Measurements from ENCODE around the gene PSME4. TPM values are rescaled to one million over a fixed set of nuclear protein-coding genes. Genes with fewer than 3 reads are reported as not detected.

Gene PSME4
- total and polyA plus RNA-seq, 10 donors, result 34.1 to 88.1 (median 58.8) TPM

GRCh38 chr2:53901192-53901591 lies 69.6 kb downstream of the PSME4 start:
- H3K27me3 ChIP-seq (replicated peaks in 1 of 7), result no peaks in the 10 kb centered on the region
- H3K9me3 ChIP-seq, result no peaks in the 10 kb centered on the region
- intact Hi-C loops (cut with DNase I; ENCODE audit: low total_unique reads), result no loop called here
- TF ChIP-seq POLR2AphosphoS5 (IDR thresholded peaks at IDR 0.05), result no peak
- no peak for TF ChIP-seq POLR2A (IDR thresholded peaks at IDR 0.05)
- no peak for TF ChIP-seq CTCF (IDR thresholded peaks at IDR 0.05 in 8 of 11, conservative IDR thresholded peaks at IDR 0.05 in 3 of 11)
- WGBS, 5 donors, result 91 to 98% (median 95%) methylated on average over 3 of the region's 3 CpGs
- H3K36me3 ChIP-seq, result peaks cover 2 to 100% (median 91%) of the 10 kb centered on the region in 6 donors
- no peak overlapping the region for H3K27ac ChIP-seq
- DNase-seq, result no peak
- H3K4me1 ChIP-seq, result no peaks in the 10 kb centered on the region
- no peak overlapping the region for H3K4me3 ChIP-seq

GRCh38 chr2:53896864-53897263 lies 73.9 kb downstream of the PSME4 start:
- H3K4me1 ChIP-seq, result no peaks in the 10 kb centered on the region
- WGBS, 5 donors, result 85 to 95% (median 87%) methylated on average over 3 of the region's 3 CpGs
- no peak for DNase-seq
- no peak for TF ChIP-seq POLR2A (IDR thresholded peaks at IDR 0.05)
- TF ChIP-seq POLR2AphosphoS5 (IDR thresholded peaks at IDR 0.05), result no peak
- TF ChIP-seq CTCF (IDR thresholded peaks at IDR 0.05 in 8 of 11, conservative IDR thresholded peaks at IDR 0.05 in 3 of 11), result no peak
- no peak overlapping the region for H3K27ac ChIP-seq
- intact Hi-C loops (cut with DNase I; ENCODE audit: low total_unique reads), result no loop called here
- no peaks in the 10 kb centered on the region for H3K27me3 ChIP-seq (replicated peaks in 1 of 7)
- peaks cover 2 to 100% (median 87%) of the 10 kb centered on the region in 6 donors for H3K36me3 ChIP-seq
- no peak overlapping the region for H3K4me3 ChIP-seq
- H3K9me3 ChIP-seq, result no peaks in the 10 kb centered on the region

- peaks cover 6 to 100% (median 93%) of the 10 kb centered on the region in 6 donors for H3K36me3 ChIP-seq
- intact Hi-C loops (cut with DNase I; ENCODE audit: low total_unique reads), result no loop called here
- no peak for DNase-seq
- no peak overlapping the region for H3K27ac ChIP-seq
- H3K4me3 ChIP-seq, result no peak overlapping the region
- H3K4me1 ChIP-seq, result no peaks in the 10 kb centered on the region
- no peaks in the 10 kb centered on the region for H3K9me3 ChIP-seq
- H3K27me3 ChIP-seq (replicated peaks in 1 of 7), result no peaks in the 10 kb centered on the region
- TF ChIP-seq POLR2AphosphoS5 (IDR thresholded peaks at IDR 0.05) (no peak), CTCF (IDR thresholded peaks at IDR 0.05 in 8 of 11, conservative IDR thresholded peaks at IDR 0.05 in 3 of 11) (no peak), POLR2A (IDR thresholded peaks at IDR 0.05) (no peak)
- 89 to 95% (median 94%) methylated on average over 5 of the region's 5 CpGs for WGBS, 5 donors
These were observed 84.2 kb downstream of the PSME4 start for GRCh38 chr2:53886406-53887280.

- TF ChIP-seq POLR2A (IDR thresholded peaks at IDR 0.05) (no peak), CTCF (IDR thresholded peaks at IDR 0.05 in 8 of 11, conservative IDR thresholded peaks at IDR 0.05 in 3 of 11) (no peak), POLR2AphosphoS5 (IDR thresholded peaks at IDR 0.05) (no peak)
- Histone ChIP-seq H3K4me1 (no peaks in the 10 kb centered on the region), H3K36me3 (peaks cover 4 to 100% (median 77%) of the 10 kb centered on the region in 6 donors), H3K27me3 (replicated peaks in 1 of 7) (no peaks in the 10 kb centered on the region), H3K9me3 (no peaks in the 10 kb centered on the region), H3K27ac (no peak overlapping the region), H3K4me3 (no peak overlapping the region)
- no peak for DNase-seq
- intact Hi-C loops (cut with DNase I; ENCODE audit: low total_unique reads), result no loop called here
- WGBS, 5 donors, result 85 to 98% (median 92%) methylated on average over 1 of the region's 1 CpG
These were observed 85.9 kb downstream of the PSME4 start for GRCh38 chr2:53884883-53885282.

All from spleen (tissue), 11 donors.